Caco-2 (cell line): ENCODE data around the gene SMPDL3A. TPM values are rescaled to one million over a fixed set of nuclear protein-coding genes. Genes with fewer than 3 reads are reported as not detected.

Source experiments
- BruUV-seq: library from RNA; stranded (reverse); fragments of 400-500 nt; replicated peaks from 2 replicates; lab custom pipeline; 2021; lab: Mats Ljungman, UMichigan
- CTCF ChIA-PET: fragments of 300-600 bp; sonication (Branson Sonifier 250); formaldehyde crosslinking; loops from one replicate; lab custom pipeline; 2022; ENCODE audit warnings: antibody characterized with exemption; lab: Charles Lee
- POLR2A ChIA-PET: fragments of 300-600 bp; sonication (Branson Sonifier 250); formaldehyde crosslinking; loops from one replicate; lab custom pipeline; 2022; ENCODE audit warnings: antibody characterized with exemption; lab: Charles Lee
- DNase-seq, 2 experiments: peaks; one replicate each; pipeline versions ENCODE4 v3.0.0 to v3.0.0-alpha.2; 2020 to 2022
- H3K27me3 ChIP-seq: replicated peaks from 2 replicates; pipeline ENCODE4 v1.6.0; 2011; ENCODE audit warnings: low read length; ENCODE audit not compliant: control insufficient read depth, insufficient read depth
- H3K36me3 ChIP-seq: 2 replicates; pipeline ENCODE4 v1.5.1; 2011; ENCODE audit warnings: low read length; ENCODE audit not compliant: control insufficient read depth, insufficient read depth
- H3K4me1 ChIP-seq: fragments of 250-450 bp; sonication (Bioruptor Pico); 2 replicates; pipeline ENCODE4 v1.5.1; 2020; ENCODE audit warnings: mild to moderate bottlenecking
- H3K4me3 ChIP-seq: 2 replicates; pipeline ENCODE4 v1.5.1; 2011; ENCODE audit warnings: low read depth, mild to moderate bottlenecking, control low read depth, low read length
- H3K9me3 ChIP-seq: fragments of 250-450 bp; sonication (Bioruptor Pico); 2 replicates; pipeline ENCODE4 v1.5.1; 2020; ENCODE audit warnings: mild to moderate bottlenecking, moderate library complexity
- H3K27ac Mint-ChIP-seq: one replicate; pipeline ENCODE4 v1.8.0; 2022; ENCODE audit warnings: mixed read lengths; ENCODE audit not compliant: unreplicated experiment
- H3K27me3 Mint-ChIP-seq: one replicate; pipeline ENCODE4 v1.8.0; 2022; ENCODE audit warnings: mixed read lengths; ENCODE audit not compliant: insufficient read depth, unreplicated experiment
- H3K36me3 Mint-ChIP-seq: one replicate; pipeline ENCODE4 v1.8.0; 2022; ENCODE audit warnings: mild to moderate bottlenecking, mixed read lengths; ENCODE audit not compliant: insufficient read depth, unreplicated experiment
- H3K4me1 Mint-ChIP-seq: one replicate; pipeline ENCODE4 v1.8.0; 2022; ENCODE audit warnings: low read depth, mixed read lengths; ENCODE audit not compliant: unreplicated experiment
- H3K4me3 Mint-ChIP-seq: one replicate; pipeline ENCODE4 v1.8.0; 2022; ENCODE audit warnings: mild to moderate bottlenecking, moderate library complexity, mixed read lengths; ENCODE audit not compliant: unreplicated experiment
- H3K9me3 Mint-ChIP-seq: one replicate; pipeline ENCODE4 v1.8.0; 2022; ENCODE audit warnings: mixed read lengths; ENCODE audit not compliant: unreplicated experiment
- intact Hi-C: fragments of 100-400 bp; cut with micrococcal nuclease; formaldehyde crosslinking; loops from one replicate; pipeline ENCODE4 v1.10.0; 2022; ENCODE audit not compliant: unreplicated experiment
- total RNA-seq: library from RNA; stranded (reverse); gene quantifications from 2 replicates; pipeline ENCODE4 v1.2.3, GENCODE V29; 2022
- TF ChIP-seq, protein P1 (sequence below), 2 experiments: fragments of 200-600 bp in 1 of 2; IDR thresholded peaks; 1 replicate in 1 of 2; 2 replicates in 1 of 2; pipeline versions ENCODE4 v1.5.1 to v1.8.0; 2011 to 2022; ENCODE audit warnings: antibody characterized with exemption in 1 of 2, control low read depth in 1 of 2, inconsistent platforms in 1 of 2, low read depth in 1 of 2, low read length in 1 of 2, mild to moderate bottlenecking in 1 of 2, moderate library complexity in 1 of 2; ENCODE audit not compliant: insufficient read depth in 1 of 2, severe bottlenecking in 1 of 2, unreplicated experiment in 1 of 2

The SMPDL3A gene
- total RNA-seq, 1 experiment from 2014 or later = 21.7 TPM

DNA sequence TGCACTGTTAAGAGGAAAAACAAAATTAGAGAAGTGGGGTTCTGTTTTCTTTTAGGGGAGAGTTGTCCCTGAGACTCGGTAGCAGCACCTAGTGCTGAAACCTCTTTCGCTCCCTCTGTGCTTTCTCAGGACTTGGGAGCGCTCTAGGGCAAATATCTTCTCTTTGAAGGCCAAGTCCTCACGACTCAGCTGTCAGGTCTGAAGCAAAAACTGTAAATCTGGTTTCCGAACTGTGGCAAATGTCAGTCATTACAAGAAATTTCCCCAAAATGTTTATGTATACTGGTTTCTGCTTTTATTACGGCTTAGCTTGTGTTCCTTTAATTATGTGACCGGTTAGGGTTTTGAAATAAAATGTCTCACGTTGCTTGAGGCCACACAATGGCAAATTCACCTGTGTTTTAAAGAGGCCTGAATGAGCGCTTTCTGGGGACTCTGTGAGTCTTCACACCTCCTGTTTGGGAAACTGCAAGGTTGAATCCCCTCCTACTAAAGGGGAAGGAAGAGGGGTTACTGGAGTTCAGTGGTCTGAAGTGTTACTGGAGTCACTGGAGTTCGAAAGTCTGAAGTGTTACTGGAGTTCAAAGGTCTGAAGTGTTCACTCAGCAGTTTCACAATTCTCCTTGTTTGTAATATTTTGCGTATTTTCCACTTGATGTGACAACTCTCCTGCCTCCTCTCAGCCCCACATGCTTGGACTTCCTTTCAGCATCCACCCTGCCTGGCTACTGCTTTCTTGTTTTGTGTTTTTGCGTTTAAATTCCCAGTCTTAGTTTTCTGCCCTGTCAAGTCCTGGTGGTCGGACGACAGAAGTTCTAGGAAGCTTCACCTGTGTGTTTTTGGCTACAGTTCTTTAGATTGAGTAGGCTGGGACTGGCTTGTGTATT, 1.6 kb downstream of the SMPDL3A start:
- Histone ChIP-seq H3K4me3 (peak overlapping the region; percentile 73), H3K27me3 (no peaks in the 10 kb centered on the region), H3K9me3 (no peaks in the 10 kb centered on the region), H3K4me1 (peaks cover 51% of the 10 kb centered on the region), H3K36me3 (no peaks in the 10 kb centered on the region)
- no peak for DNase-seq
- H3K4me3 Mint-ChIP-seq = peak overlapping the region; percentile 96
- ChIA-PET CTCF (interaction anchor here (1.3 to 2.4 kb wide), 2 partner anchors 20 to 49 kb away, joined by 6 to 21 read pairs; no protein-coding TSS in a partner anchor), POLR2A (no interaction called here)
- no peaks in the 10 kb centered on the region for H3K9me3 Mint-ChIP-seq
- H3K27ac Mint-ChIP-seq = peak overlapping the region; percentile 92
- intact Hi-C loops = loop anchor here (1.0 kb wide), 2 partner anchors 41 to 180 kb away; partner anchors contain the start of gene PKIB
- no peaks in the 10 kb centered on the region for H3K27me3 Mint-ChIP-seq
- peaks cover 30% of the 10 kb centered on the region for H3K4me1 Mint-ChIP-seq
- BruUV-seq = TSS peak; percentile 37
- no peaks in the 10 kb centered on the region for H3K36me3 Mint-ChIP-seq
- TF ChIP-seq, protein P1, sequence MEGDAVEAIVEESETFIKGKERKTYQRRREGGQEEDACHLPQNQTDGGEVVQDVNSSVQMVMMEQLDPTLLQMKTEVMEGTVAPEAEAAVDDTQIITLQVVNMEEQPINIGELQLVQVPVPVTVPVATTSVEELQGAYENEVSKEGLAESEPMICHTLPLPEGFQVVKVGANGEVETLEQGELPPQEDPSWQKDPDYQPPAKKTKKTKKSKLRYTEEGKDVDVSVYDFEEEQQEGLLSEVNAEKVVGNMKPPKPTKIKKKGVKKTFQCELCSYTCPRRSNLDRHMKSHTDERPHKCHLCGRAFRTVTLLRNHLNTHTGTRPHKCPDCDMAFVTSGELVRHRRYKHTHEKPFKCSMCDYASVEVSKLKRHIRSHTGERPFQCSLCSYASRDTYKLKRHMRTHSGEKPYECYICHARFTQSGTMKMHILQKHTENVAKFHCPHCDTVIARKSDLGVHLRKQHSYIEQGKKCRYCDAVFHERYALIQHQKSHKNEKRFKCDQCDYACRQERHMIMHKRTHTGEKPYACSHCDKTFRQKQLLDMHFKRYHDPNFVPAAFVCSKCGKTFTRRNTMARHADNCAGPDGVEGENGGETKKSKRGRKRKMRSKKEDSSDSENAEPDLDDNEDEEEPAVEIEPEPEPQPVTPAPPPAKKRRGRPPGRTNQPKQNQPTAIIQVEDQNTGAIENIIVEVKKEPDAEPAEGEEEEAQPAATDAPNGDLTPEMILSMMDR (IDR thresholded peaks at IDR 0.05; ENCODE audit: insufficient read depth in 1 of 2, low read depth in 1 of 2, low read length in 1 of 2, severe bottlenecking in 1 of 2, unreplicated experiment in 1 of 2) = no peak

DNA sequence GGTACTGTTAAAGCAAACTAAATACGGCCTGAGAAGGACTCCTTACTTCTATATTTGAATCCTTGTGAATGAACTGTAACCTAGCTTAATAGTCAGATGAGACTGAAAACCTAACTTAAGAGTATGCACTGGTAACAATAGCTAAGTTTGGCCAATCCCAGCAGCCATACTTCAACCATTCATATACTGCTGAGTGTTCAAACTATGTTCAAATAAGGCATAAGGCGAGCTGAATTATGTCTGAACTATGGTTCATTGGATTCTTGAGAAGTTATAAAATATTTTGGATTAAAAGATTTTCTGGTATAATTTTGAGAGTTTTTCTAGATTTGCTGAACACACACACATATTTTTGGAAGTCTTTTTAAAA, 2.2 kb downstream of the SMPDL3A start:
- H3K4me1 Mint-ChIP-seq = peaks cover 30% of the 10 kb centered on the region
- H3K4me3 Mint-ChIP-seq = peak overlapping the region; percentile 96
- no peaks in the 10 kb centered on the region for H3K9me3 Mint-ChIP-seq
- Histone ChIP-seq H3K4me3 (no peak overlapping the region), H3K4me1 (peaks cover 51% of the 10 kb centered on the region), H3K36me3 (no peaks in the 10 kb centered on the region), H3K9me3 (no peaks in the 10 kb centered on the region), H3K27me3 (no peaks in the 10 kb centered on the region)
- BruUV-seq = no TSS peak
- TF ChIP-seq, protein P1 (IDR thresholded peaks at IDR 0.05; ENCODE audit: insufficient read depth in 1 of 2, low read depth in 1 of 2, low read length in 1 of 2, severe bottlenecking in 1 of 2, unreplicated experiment in 1 of 2) = no peak
- H3K27ac Mint-ChIP-seq = peak overlapping the region; percentile 92
- no peaks in the 10 kb centered on the region for H3K27me3 Mint-ChIP-seq
- ChIA-PET POLR2A (no interaction called here), CTCF (interaction anchor here (1.3 kb wide), 1 partner anchor 48 kb away, joined by 6 read pairs; no protein-coding TSS in a partner anchor)
- no peaks in the 10 kb centered on the region for H3K36me3 Mint-ChIP-seq
- intact Hi-C loops = loop anchor here (1.0 kb wide), 1 partner anchor 181 kb away; the partner anchor contains the start of gene PKIB
- no peak for DNase-seq

DNA sequence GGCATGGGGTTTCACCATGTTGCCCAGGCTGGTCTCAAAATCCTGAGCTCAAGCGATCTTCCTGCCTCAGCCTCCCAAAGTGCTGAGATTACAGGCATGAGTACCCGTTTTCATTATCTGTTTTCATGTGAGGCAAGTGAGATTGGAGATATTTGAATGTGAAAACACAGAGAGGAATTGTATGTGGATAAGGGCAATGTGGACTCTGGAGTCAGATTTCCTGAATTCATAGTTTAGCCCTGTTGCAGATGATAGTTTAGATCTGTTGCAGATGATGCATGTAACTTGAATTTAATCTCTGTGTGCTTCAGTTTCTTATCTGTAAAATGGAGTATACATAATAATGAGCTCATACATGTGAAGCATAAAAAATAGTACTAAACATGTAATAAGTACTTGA, 3.7 kb downstream of the SMPDL3A start:
- TF ChIP-seq, protein P1 (IDR thresholded peaks at IDR 0.05; ENCODE audit: insufficient read depth in 1 of 2, low read depth in 1 of 2, low read length in 1 of 2, severe bottlenecking in 1 of 2, unreplicated experiment in 1 of 2) = no peak
- peaks cover 5% of the 10 kb centered on the region for H3K36me3 Mint-ChIP-seq
- H3K27me3 ChIP-seq = no peaks in the 10 kb centered on the region
- no TSS peak for BruUV-seq
- DNase-seq = no peak
- intact Hi-C loops = no loop called here
- H3K9me3 ChIP-seq = no peaks in the 10 kb centered on the region
- H3K4me3 ChIP-seq = no peak overlapping the region
- H3K27me3 Mint-ChIP-seq = no peaks in the 10 kb centered on the region
- no peaks in the 10 kb centered on the region for H3K36me3 ChIP-seq
- H3K4me1 ChIP-seq = peaks cover 52% of the 10 kb centered on the region
- peak overlapping the region; percentile 64 for H3K4me3 Mint-ChIP-seq
- ChIA-PET CTCF (no interaction called here), POLR2A (no interaction called here)
- peak overlapping the region; percentile 51 for H3K27ac Mint-ChIP-seq
- peaks cover 30% of the 10 kb centered on the region for H3K4me1 Mint-ChIP-seq
- no peaks in the 10 kb centered on the region for H3K9me3 Mint-ChIP-seq
